GM19468 (cell line): Measurements from ENCODE around the gene APOL1.
"Not testable (repeated sequence)": the region's sequence is repeated elsewhere in the genome, so short reads cannot be mapped to it uniquely, and the experiment has no call there.

Experiments used
- ATAC-seq: cut with Tn5 transposase; IDR thresholded peaks from one replicate; pipeline ENCODE4 v1.9.1; 2021; ENCODE audit warnings: mild to moderate bottlenecking, moderate library complexity, moderate number of reproducible peaks; ENCODE audit not compliant: unreplicated experiment; ENCODE audit errors: extremely low read depth

APOL1 gene

DNA sequence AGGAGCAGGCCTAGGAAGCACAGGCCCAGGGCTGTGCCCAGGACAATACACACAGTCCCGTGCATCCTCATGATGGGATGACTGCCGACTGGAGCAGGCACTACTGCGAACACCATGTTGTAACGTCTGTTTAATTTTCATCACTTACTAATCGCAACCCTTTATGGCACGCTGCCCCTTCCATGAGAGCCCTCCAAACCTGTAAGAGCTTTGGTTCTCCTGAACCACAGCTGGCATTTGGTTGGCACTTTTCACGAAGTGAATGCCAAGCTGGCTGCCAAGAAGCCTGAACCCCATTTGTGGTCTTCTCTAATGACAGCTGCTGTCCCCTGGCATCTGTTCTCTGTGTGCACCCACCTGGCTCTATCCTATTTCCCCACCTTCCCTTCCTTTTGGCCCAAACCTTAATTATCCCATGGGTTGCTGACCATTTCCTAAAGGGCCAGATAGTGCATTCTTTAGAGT is 36.5 kb downstream of the APOL1 start:
- no peak for ATAC-seq

DNA sequence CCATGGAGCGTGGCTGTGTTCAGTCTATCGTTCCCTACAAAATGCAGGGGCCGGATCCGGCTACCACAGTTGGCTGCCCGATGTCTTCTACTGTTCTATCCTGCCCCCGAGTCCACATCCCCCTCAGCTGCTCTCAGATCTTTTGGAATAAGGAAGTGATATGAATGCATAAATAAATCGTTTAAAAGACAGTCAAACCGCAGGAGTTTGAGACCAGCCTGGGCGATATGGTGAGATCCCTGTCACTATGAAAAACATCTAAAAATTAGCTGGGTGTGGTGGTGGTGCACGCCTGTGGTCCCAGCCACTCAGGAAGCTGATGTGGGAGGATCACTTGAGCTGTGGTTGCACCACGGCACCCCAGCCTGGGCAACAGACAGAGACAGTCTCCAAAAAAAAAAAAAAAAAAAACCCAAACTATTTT is 37.0 kb downstream of the APOL1 start:
- ATAC-seq = not testable (repeated sequence)

DNA sequence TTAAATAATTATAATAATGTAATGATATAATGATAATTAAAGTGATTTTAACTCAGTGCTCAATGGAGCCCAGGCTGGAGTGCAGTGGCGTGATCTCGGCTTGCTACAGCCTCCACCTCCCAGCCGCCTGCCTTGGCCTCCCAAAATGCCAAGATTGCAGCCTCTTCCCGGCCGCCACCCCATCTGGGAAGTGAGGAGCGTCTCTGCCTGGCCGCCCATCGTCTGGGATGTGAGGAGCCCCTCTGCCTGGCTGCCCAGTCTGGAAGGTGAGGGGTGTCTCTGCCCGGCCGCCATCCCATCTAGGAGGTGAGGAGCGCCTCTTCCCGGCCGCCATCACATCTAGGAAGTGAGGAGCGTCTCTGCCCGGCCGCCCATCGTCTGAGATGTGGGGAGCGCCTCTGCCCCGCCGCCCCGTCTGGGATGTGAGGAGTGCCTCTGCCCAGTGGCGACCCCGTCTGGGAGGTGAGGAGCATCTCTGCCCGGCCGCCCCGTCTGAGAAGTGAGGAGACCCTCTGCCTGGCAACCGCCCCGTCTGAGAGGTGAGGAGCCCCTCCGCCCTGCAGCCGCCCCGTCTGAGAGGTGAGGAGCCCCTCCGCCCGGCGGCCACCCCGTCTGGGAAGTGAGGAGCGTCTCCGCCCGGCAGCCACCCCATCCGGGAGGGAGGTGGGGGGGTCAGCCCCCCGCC is 37.6 kb downstream of the APOL1 start:
- ATAC-seq = not testable (repeated sequence)

DNA sequence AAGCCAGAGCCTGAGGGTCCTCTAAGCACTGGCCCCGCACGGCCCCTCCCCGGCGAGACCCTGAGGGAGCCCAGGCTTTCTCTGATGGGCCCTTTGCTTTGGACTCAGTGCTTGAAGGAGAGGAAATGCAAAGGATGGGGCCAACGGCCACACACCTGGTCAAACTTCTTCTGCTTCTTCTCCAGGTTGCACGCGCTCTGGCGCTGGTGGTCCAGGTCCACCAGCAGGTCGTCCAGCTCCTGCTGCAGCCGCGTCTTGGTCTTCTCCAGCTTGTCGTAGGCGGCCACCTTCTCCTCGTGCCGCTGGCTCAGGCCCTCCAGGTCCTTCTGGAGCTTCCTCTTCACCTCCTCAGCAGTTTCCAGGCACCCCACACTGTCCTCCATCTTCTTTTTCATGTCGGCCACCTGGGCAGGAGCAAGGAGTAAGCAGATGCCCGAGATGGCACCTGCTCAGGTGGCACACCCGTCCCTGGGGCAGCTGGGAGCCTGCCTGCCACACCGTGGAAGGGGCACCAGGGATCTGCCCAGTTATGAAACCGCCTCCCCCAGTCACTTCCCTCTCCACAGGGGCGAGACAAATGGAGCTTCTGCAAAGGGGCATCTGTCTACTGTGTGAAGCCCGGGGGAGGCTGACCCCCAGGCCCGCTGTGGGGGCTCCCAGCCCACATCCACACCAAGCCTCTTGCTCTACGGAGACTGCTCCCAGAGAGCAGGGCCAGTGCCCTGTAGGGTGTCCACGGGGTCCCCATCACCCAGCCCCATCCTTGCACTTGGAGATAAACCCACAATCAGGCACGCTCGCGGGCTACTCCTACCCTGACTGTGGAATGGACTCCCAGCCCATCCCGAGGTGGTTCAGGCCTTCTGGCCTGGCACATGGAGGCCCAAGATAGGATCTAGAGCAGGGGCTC is 39.2 kb downstream of the APOL1 start:
- ATAC-seq = no peak

DNA sequence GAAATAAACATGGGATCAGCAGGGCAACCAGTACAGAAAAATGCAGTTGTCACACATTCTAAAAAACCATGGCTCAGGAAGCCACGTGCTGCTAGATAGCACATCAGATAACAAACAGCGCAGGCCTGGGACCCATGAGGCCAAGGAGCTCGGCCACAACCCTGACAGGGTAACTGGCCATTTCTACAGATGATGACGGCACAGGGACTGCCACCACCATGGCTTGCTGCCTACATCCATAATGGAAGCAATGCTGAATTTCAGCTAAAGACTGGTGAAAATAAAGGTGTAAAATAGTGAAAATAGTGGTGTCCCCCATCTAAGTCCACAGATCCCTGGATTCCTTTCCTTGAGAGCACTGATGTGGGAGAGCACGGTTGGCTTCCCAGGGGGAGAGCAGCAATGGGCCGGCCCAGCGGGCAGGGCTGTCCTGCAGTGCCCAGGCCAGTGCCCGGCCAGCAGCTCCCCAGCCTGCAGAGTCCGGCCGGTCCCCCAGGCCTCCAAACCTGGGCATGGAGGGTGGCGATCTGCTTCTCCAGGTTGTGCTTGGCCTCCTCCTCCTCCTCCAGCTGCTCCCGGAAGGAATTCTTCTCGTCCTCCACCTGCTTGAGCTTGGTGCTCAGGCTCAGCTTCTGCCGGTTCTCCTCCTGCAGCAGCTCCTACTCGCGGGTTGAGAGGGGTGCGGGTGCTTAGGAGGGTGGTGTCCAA is 40.0 kb downstream of the APOL1 start:
- ATAC-seq = no peak

DNA sequence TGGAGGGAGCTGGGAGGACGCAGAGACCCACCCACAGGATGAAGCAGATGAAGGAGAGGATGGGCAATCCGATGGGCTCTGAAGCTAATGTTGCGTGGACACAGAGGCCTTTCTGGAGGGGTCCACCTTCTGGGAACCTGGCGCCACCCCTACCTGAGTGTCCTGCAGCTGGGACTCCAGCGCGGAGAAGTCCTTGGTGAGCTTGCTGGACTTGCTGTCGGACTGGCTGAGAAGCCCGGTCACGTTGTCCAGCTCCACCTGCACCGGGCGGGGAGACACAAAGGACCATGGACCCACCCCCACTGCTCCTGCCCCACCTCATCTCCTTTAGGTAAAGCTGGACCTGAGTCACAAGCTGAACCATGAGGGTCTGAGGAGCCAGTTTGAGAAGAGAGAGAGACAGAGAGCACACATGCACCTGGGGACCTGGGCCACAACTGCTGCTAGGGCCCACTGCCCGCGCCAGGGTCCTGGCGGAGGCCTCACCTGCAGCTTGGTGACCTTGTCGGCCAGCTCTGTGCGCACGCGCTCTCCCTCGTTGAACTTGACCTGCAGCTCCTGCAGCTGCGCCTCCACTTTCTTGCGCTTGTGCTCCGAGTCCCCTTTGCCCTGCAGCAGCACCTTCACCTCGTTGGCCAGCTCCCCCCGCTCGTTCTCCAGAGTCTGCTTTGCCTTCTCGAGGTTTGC is 40.8 kb downstream of the APOL1 start:
- ATAC-seq = no peak

DNA sequence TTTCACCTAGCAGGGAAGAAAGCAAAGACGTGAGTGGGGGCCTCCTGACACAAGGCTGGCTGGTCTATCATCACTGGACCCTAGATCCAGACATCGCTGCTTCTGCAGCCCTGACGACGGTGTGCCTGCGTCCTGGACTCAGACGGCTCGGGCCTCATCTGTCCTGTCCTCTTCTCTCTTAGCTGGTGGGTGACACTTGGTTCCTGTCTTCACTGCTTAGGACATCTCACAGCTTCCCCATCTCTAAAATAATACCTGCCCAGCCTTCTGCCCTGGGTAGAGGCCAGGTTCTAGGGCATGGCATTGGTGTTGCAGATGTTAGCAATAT is 41.3 kb downstream of the APOL1 start:
- ATAC-seq = no peak

DNA sequence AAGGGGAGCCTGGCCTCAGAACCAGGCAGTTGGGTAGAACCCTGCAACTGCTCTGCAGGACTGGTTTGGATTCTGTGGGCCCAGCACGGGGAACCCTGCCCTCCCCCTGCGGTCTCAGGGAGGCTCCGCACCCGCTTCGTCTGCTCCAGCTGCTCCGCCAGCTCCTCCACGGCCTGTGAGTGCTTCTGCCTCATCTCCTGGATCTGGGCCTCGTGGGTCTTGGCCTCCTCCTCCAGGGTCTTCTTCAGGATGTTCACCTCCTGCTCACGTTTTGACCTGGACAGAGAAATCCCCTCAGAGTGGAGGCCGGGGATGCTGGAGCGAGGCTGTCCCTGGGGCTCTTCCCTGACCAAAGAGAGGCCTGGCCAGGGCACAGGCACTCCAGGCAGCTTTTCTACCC is 41.9 kb downstream of the APOL1 start:
- ATAC-seq = no peak

DNA sequence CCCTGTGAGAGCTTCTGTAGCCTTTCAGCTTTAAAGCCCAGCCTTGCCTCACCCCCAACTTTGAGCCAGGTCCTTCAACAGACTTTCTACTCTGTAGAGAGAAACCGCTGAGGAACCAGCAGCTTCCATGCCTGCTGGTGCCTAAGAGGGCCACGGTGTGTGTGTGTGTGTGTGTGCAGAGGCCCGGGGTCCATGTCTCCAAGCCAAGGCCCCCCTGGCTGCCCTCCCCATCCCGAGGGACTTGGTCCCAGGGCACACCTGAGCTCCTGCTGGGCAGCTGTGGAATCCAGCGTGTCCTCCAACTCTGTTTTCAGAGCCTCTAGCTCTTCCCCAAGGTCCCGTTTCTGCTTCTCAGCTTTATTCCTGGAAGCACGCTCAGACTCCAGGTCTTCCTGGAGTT is 42.3 kb downstream of the APOL1 start:
- ATAC-seq = no peak

DNA sequence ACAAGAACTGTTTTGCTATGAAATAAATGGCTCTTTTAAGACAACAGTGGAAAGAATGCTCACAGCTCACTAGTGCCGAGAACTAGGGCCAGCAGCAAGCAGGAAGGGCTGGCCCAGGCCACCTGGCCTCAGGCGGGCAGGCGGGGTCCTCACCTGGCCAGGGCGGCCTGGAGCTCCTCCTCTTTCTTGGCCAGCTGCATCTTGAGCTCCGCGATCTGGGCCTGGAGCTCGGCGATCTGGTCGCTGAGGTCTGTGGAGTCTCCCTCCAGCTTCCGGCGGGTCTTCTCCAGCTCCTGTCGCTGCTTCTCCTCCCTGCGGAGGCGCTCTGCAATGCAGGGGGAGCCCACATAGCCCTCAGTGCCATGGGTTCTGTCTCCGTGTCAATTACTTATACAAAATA is 43.8 kb downstream of the APOL1 start:
- ATAC-seq = no peak

DNA sequence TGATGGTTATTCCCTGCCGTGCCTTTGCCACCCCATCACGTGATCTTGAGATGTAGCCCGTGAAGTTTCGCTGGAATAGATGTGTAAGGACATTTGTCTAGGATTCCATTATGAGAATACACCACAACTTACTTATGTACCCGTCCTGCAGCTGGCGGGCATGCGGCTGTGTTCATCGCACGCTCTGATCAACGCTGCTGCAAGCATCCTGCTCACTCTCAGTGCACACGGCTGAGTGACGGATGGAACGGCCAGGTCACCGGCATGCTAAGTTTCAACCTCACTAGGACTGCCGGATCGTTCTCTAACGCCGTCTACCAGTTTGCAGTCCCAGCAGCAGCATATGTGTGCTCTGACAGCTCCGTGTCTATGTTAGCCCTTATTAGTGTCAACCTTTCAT is 44.6 kb downstream of the APOL1 start:
- no peak for ATAC-seq

DNA sequence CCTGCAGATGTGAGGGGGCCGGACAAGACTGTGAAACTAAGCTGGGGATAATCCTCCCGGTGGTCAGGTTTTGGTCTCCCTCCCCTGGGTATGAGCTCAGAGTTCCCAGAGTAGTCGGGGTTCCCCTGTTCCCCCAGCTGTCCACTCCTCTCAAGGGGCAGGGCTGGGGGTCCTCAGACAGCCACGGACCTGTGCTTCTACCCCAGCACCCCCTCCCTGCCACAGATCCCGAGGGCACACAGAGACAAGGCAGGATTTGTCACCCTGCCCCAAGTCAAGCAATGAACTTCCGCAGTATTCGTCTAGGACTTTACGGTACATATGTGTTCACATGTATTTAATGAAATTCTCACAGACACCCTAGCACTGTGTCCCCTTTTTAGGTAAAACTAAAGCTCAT is 45.2 kb downstream of the APOL1 start:
- no peak for ATAC-seq

DNA sequence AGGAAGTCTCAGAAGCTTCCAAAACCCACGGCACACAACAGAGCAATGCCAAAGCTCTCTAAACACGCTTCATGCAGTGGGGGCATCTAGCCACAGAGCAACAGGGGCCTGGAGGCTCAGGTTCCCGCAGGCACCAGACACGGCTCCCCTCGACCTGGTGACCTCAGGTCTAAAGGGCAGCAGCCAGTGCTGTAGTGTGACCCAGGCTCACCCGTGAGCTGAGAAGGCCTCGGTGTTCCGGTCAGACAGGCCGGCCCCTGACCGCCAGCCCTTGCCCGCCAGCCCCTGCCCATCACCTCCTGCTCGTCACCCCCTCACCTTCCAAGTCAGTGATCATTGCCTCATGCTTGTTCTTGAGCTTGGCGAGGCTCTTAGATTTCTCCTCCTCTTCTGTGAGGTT is 45.7 kb downstream of the APOL1 start:
- ATAC-seq = no peak

DNA sequence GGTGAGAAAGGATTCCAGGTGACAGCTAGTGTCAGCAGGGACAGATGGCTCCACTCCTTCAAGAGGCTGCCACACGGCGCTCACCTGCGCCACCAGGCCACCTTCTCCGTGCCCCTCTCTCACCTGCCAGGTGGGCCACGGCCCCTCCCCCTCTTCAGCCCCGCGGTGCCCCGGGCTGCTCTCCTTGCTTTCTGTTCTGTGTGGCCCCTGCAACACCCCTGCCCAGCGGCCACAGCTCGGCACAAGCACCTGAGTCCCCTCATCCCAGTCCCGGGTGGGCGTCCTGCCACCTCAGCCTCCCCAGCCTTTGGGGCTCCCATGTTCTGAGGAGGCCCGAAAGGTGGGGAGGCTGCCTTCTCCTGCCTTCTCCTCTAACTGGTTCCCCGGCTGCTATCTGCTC is 46.4 kb downstream of the APOL1 start:
- ATAC-seq = no peak

DNA sequence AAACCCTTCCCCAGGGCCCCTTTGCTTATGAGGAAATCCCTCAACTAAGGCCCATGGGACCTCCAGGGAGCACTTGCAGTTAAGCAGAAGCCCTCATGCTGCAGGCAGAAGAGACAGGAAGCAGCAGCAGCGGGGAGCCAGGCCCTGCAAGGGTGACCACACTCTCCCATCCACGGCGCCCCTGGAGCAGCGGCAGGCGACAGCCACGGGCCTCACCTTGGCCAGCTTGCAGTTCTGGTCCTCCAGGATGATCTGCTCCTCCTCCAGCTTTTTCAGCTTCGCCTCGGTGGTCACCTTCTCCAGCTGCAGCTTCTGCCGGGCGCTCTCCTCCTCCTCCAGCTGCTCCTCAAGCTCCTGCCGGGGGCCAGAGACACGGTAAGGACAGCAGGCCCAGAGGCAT is 47.0 kb downstream of the APOL1 start:
- no peak for ATAC-seq

DNA sequence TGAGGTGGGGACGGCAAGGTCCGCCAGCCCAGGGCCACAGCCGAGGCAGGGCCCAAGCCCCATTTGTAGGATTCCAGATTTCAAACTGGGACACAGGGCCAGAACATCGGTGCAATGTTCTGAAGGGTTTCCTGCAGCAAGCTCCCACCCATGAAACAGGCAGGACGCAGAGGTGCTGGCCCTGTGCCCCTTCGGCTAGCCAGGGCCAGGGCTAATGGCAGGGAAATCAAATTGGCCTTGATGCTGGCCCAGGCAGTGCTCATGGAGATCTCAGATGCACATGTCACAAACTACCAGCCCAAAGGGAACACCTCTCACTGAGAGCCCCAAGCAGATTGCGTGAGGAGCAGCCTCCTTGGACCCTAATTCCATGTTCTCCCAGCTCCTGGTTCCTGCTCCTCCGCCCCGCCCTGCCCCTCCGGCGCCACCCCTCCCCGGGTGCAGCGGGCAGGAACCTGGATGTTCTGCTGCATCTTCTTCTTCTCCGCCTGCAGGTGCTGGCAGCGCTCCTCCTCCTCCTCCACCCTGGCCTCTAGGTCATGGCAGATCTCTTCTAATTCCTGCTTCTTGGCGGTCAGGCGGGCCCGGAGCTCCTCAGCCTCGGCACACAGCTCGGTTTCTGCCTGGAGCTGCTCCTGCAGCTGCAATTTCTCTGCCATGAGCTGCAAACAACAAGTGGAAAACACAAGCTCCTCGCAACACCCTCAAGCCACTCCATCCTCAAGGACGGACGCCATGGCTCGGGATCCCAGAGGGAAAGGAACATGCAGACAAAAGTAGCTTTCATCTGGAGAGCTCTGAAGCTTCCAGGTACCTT is 47.7 kb downstream of the APOL1 start:
- no peak for ATAC-seq

DNA sequence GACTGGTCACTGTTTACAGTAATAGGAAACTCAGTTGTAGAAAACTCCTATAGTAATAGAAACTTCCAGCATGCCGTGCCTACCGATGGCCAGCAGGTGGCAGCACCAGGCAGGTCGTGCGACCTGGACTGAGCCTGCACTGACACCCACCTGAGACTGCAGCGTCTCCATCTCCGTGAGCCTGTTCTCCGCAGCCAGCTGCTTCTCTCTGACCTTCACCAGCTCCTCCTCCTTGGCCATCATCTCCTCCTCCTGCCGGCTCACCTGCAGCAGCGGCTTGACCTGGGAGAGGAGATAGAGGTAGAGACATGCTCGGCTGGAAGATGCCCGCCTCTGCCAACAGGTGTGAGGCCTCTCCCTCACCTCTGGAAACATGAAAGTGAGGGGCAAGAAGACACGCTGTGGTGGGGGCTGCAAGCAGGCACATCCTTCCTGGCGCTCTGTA is 48.5 kb downstream of the APOL1 start:
- ATAC-seq = no peak

DNA sequence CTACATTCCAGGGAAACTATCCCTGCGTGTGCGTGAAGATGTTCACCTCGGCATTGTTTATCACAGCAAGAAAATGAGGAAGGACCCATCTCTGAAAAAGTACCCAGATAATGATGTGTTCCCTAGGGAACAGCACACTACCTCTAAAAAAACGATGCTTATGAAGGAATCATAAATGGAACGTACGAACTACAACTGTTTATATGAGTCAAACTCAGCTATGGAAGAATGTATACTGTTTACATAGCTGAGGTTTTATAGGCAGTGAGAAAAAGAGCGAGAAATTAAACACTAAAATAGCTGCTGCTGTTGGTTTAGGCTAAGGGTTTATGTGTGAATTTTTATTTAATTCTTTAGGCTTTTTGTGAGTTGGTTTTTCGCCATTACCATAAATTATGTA is 48.9 kb downstream of the APOL1 start:
- ATAC-seq = no peak

DNA sequence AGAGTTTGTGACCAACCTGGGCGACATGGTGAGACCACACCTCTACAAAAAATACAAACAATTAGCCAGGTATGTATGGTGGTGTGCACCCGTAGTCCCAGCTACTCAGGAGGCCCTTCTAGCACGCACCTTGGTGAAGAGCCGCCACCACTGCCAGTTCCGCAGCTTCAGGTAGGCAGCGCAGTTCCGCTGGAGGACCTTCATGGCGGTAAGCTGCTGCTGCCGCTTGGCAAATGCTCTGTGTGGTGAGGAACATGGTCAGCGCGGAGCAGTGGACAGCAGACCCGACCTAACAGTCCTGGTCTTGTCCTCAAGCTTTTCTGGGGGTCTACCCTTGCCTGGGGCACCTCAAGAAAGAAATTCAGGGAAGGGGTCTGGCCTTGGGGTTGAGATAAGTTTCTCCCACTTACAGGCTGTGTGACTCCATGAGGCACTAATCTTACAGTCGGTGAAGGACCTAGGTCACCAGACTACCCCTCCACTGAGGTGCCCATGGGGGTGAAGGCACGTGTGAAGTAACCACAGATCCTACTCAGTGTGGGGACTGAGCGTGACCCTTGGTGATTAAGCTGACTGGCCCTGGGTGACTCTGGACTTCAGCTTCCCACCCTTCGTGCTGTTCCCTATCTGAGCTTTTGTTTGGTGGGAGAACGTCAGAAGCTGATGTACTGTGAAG is 49.6 kb downstream of the APOL1 start:
- ATAC-seq = no peak
